NCI-H2227 (cell line): ENCODE data around the gene FGF9.
A peak's percentile ranks its signal among the peaks of the same experiment; 100 is the strongest.

Experiments
- DNase-seq: peaks from one replicate; lab custom pipeline; 2025; ENCODE audit not compliant: unreplicated experiment; lab: John Stamatoyannopoulos, UW

FGF9 gene

GRCh38 chr13:21673789-21674489, 3.1 kb downstream of the FGF9 start:
- DNase-seq = peak; percentile 10

- DNase-seq = no peak
Observed at GRCh38 chr13:21674490-21675009, 3.7 kb downstream of the FGF9 start.

GRCh38 chr13:21675095-21675991, 4.5 kb downstream of the FGF9 start:
- no peak for DNase-seq

- no peak for DNase-seq
Observed at GRCh38 chr13:21676611-21677021, 5.7 kb downstream of the FGF9 start.

- DNase-seq = no peak
Observed at GRCh38 chr13:21677075-21677623, 6.3 kb downstream of the FGF9 start.

GRCh38 chr13:21683034-21683733, 12.3 kb downstream of the FGF9 start:
- no peak for DNase-seq

GRCh38 chr13:21684576-21684975, 13.7 kb downstream of the FGF9 start:
- no peak for DNase-seq

- DNase-seq = no peak
Observed at GRCh38 chr13:21685485-21686064, 14.7 kb downstream of the FGF9 start.

GRCh38 chr13:21686751-21687391, 16.0 kb downstream of the FGF9 start:
- DNase-seq = no peak

GRCh38 chr13:21688056-21688455, 17.2 kb downstream of the FGF9 start:
- DNase-seq = no peak

- no peak for DNase-seq
Observed at GRCh38 chr13:21689097-21689496, 18.2 kb downstream of the FGF9 start.

GRCh38 chr13:21690955-21691354, 20.1 kb downstream of the FGF9 start:
- no peak for DNase-seq

- DNase-seq = no peak
Observed at GRCh38 chr13:21691500-21691899, 20.6 kb downstream of the FGF9 start.

GRCh38 chr13:21691928-21692327, 21.1 kb downstream of the FGF9 start:
- no peak for DNase-seq

GRCh38 chr13:21694831-21695230, 24.0 kb downstream of the FGF9 start:
- no peak for DNase-seq

GRCh38 chr13:21695546-21695945, 24.7 kb downstream of the FGF9 start:
- no peak for DNase-seq

GRCh38 chr13:21696865-21697448, 26.1 kb downstream of the FGF9 start:
- no peak for DNase-seq

- no peak for DNase-seq
Observed at GRCh38 chr13:21698817-21699679, 28.2 kb downstream of the FGF9 start.

GRCh38 chr13:21701460-21701859, 30.6 kb downstream of the FGF9 start:
- DNase-seq = no peak
